ENCODE results near the gene AXIN1. TPM values are rescaled to one million over a fixed set of nuclear protein-coding genes. Genes with fewer than 3 reads are reported as not detected.
A peak's percentile ranks its signal among the peaks of the same experiment; 100 is the strongest.

The AXIN1 gene
- total and polyA plus RNA-seq, 2 of the 8 experiments (the other 6 are each of a cell fraction or from before 2014, with no cell fraction given) = 12.5 to 41.9 TPM

GRCh38 chr16:381789-382717 lies 29.5 kb upstream of the AXIN1 start, which contains the start of gene PGAP6 (continued):
- TF ChIP-seq POLR2AphosphoS5 (IDR thresholded peaks at IDR 0.05; ENCODE audit: low read depth, low read length) (no peak), BACH1 (IDR thresholded peaks at IDR 0.05; ENCODE audit: low read length) (peak; percentile 12; the same call in 1 of the 2 replicates), ATF3 (IDR thresholded peaks at IDR 0.05; ENCODE audit: insufficient read depth, low read depth, low read length) (no peak), RBBP5 (IDR thresholded peaks at IDR 0.05; ENCODE audit: borderline replicate concordance, low read depth, low read length) (no peak), CREB1 (IDR thresholded peaks at IDR 0.05) (0 out of 2 replicates have a peak, but pooled peaks have one; percentile 20), CTCF (IDR thresholded peaks at IDR 0.05; ENCODE audit: control extremely low read depth in 1 of 3, insufficient read depth in 1 of 3, low read depth in 1 of 3, low read length in 3 of 3) (no peak), PHF8 (conservative IDR thresholded peaks at IDR 0.05; ENCODE audit: low read depth, low read length) (peak; percentile 51; the same call in 1 of the 2 replicates), MAX (IDR thresholded peaks at IDR 0.05) (no peak)
